ENCODE data around the gene DIPK1B.
A peak's percentile ranks its signal among the peaks of the same experiment; 100 is the strongest.

DIPK1B gene

DNA sequence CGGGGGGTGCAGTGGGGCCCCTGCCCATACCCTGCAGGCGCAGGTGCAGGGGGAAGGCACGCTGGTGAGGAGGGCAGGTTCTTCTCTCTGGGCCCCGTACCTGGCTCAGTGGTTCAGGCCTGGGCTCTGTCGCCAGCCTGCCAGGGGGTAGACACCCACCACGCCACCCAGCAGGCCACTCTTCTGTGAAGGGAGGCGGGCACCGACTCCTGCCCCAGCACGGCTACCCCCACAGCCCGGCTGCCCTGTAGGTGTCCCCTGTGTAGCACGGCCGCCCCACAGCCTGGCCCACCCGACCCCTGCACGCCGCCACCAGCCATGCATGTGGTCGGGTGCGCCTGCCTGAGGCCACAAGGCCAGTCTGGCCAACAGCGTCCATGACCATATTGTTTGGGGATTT lies 34.2 kb downstream of the DIPK1B start:
- Histone ChIP-seq H3K9me2 (replicated peaks; ENCODE audit: control insufficient read depth, low read length) (no peaks in the 10 kb centered on the region), H3K27ac (ENCODE audit: low read depth, low read length) (no peak overlapping the region), H3K4me2 (ENCODE audit: low read length) (no peak overlapping the region), H3K79me2 (ENCODE audit: control insufficient read depth, low read length) (no peaks in the 10 kb centered on the region), H4K20me1 (ENCODE audit: control insufficient read depth, insufficient read depth, low read depth, low read length) (no peaks in the 10 kb centered on the region), H3F3A (ENCODE audit: control insufficient read depth, insufficient read depth) (peaks cover 5% of the 10 kb centered on the region; the same call in 1 of the 2 replicates), H3K36me3 (ENCODE audit: control insufficient read depth, low read length) (no peaks in the 10 kb centered on the region), H3K4me1 (ENCODE audit: control insufficient read depth, low read length) (peaks cover 47% of the 10 kb centered on the region), H3K27me3 (ENCODE audit: control insufficient read depth, low read length) (peaks cover 28% of the 10 kb centered on the region), H3K4me3 (ENCODE audit: low read length) (no peak overlapping the region), H3K9me3 (ENCODE audit: control insufficient read depth, insufficient read depth, low read length) (peaks cover 8% of the 10 kb centered on the region)
- TF ChIP-seq CTCF (IDR thresholded peaks at IDR 0.05; ENCODE audit: low read depth, low read length, poor library complexity, severe bottlenecking) (no peak), EZH2phosphoT487 (IDR thresholded peaks at IDR 0.05; ENCODE audit: borderline replicate concordance, low read length) (no peak)

- peaks cover 20% of the 10 kb centered on the region for H3K27me3 ChIP-seq (ENCODE audit: control insufficient read depth, low read length)
- H3K4me2 ChIP-seq (ENCODE audit: low read length): no peak overlapping the region
Observed at GRCh38 chr9:136747161-136748060, 35.0 kb downstream of the DIPK1B start.

GRCh38 chr9:136748201-136748600 lies 35.8 kb downstream of the DIPK1B start, which contains the start of gene LCN6:
LCN6 (minus strand) TSS chr9:136748525; CDS start chr9:136748483, 42 bp downstream.
- peak within 1 kb of the TSS; percentile 39; the same call in 1 of the 2 replicates for H3K4me3 ChIP-seq (ENCODE audit: low read length)
- H3K9me2 ChIP-seq (replicated peaks; ENCODE audit: control insufficient read depth, low read length): no peaks in the 10 kb centered on the region
- H3K4me1 ChIP-seq (ENCODE audit: control insufficient read depth, low read length): peaks cover 34% of the 10 kb centered on the region
- H3K36me3 ChIP-seq (ENCODE audit: control insufficient read depth, low read length): no peaks in the 10 kb centered on the region
- H3K9me3 ChIP-seq (ENCODE audit: control insufficient read depth, insufficient read depth, low read length): peaks cover 22% of the 10 kb centered on the region
- peak within 1 kb of the TSS; percentile 54 for H3K4me2 ChIP-seq (ENCODE audit: low read length)
- no peaks in the 10 kb centered on the region for H3K79me2 ChIP-seq (ENCODE audit: control insufficient read depth, low read length)
- peaks cover 5% of the 10 kb centered on the region; the same call in 1 of the 2 replicates for H3F3A ChIP-seq (ENCODE audit: control insufficient read depth, insufficient read depth)
- TF ChIP-seq EZH2phosphoT487 (IDR thresholded peaks at IDR 0.05; ENCODE audit: borderline replicate concordance, low read length) (no peak), CTCF (IDR thresholded peaks at IDR 0.05; ENCODE audit: low read depth, low read length, poor library complexity, severe bottlenecking) (no peak)
- peak within 1 kb of the TSS; percentile 81 for H3K27ac ChIP-seq (ENCODE audit: low read depth, low read length)
- no peaks in the 10 kb centered on the region for H4K20me1 ChIP-seq (ENCODE audit: control insufficient read depth, insufficient read depth, low read depth, low read length)
- peaks cover 12% of the 10 kb centered on the region; the same call in 1 of the 2 replicates for H3K27me3 ChIP-seq (ENCODE audit: control insufficient read depth, low read length)

More at GRCh38 chr9:136747161-136748060, 35.0 kb downstream of the DIPK1B start:
- Histone ChIP-seq H3F3A (ENCODE audit: control insufficient read depth, insufficient read depth) (peaks cover 5% of the 10 kb centered on the region; the same call in 1 of the 2 replicates), H3K36me3 (ENCODE audit: control insufficient read depth, low read length) (no peaks in the 10 kb centered on the region), H3K79me2 (ENCODE audit: control insufficient read depth, low read length) (no peaks in the 10 kb centered on the region), H3K4me3 (ENCODE audit: low read length) (no peak overlapping the region), H4K20me1 (ENCODE audit: control insufficient read depth, insufficient read depth, low read depth, low read length) (no peaks in the 10 kb centered on the region), H3K9me3 (ENCODE audit: control insufficient read depth, insufficient read depth, low read length) (peaks cover 16% of the 10 kb centered on the region), H3K27ac (ENCODE audit: low read depth, low read length) (no peak overlapping the region), H3K9me2 (replicated peaks; ENCODE audit: control insufficient read depth, low read length) (no peaks in the 10 kb centered on the region), H3K4me1 (ENCODE audit: control insufficient read depth, low read length) (peaks cover 39% of the 10 kb centered on the region)
- TF ChIP-seq EZH2phosphoT487 (IDR thresholded peaks at IDR 0.05; ENCODE audit: borderline replicate concordance, low read length): no peak
- TF ChIP-seq CTCF (IDR thresholded peaks at IDR 0.05; ENCODE audit: low read depth, low read length, poor library complexity, severe bottlenecking): no peak
